IPS DF 6.9 (cell line): ENCODE measurements around the gene ADCY7.

ENCODE experiments used
- DNase-seq: peaks from one replicate; pipeline ENCODE4 v3.0.0-alpha.2; 2013; ENCODE audit warnings: low read depth, low spot score
- H3K27ac ChIP-seq: one replicate; pipeline ENCODE4 v1.5.1; 2013; ENCODE audit warnings: low read length, control low read depth
- H3K27me3 ChIP-seq: 2 replicates; pipeline ENCODE4 v1.6.1; 2013; ENCODE audit warnings: mild to moderate bottlenecking, low read length; ENCODE audit not compliant: control insufficient read depth, insufficient read depth
- H3K36me3 ChIP-seq: 2 replicates; pipeline ENCODE4 v1.6.1; 2013; ENCODE audit warnings: low read length; ENCODE audit not compliant: control insufficient read depth, insufficient read depth
- H3K4me1 ChIP-seq: 2 replicates; pipeline ENCODE4 v1.6.1; 2013; ENCODE audit warnings: low read length; ENCODE audit not compliant: control insufficient read depth, insufficient read depth
- H3K4me3 ChIP-seq: 2 replicates; pipeline ENCODE4 v1.5.1; 2013; ENCODE audit warnings: mild to moderate bottlenecking, low read length
- H3K9me3 ChIP-seq: 2 replicates; pipeline ENCODE4 v1.6.1; 2013; ENCODE audit warnings: low read length, inconsistent platforms; ENCODE audit not compliant: control insufficient read depth, insufficient read depth
- WGBS: extraction: QIAGEN DNeasy Blood & Tissue Kit; methylation state at CpG from one replicate; pipeline ENCODE4 v1.1.7; 2013; ENCODE audit warnings: mixed read lengths, missing lambda C conversion rate; ENCODE audit not compliant: insufficient read length, insufficient coverage; 5-methylcytosine and 5-hydroxymethylcytosine counted together

ADCY7 gene

DNA sequence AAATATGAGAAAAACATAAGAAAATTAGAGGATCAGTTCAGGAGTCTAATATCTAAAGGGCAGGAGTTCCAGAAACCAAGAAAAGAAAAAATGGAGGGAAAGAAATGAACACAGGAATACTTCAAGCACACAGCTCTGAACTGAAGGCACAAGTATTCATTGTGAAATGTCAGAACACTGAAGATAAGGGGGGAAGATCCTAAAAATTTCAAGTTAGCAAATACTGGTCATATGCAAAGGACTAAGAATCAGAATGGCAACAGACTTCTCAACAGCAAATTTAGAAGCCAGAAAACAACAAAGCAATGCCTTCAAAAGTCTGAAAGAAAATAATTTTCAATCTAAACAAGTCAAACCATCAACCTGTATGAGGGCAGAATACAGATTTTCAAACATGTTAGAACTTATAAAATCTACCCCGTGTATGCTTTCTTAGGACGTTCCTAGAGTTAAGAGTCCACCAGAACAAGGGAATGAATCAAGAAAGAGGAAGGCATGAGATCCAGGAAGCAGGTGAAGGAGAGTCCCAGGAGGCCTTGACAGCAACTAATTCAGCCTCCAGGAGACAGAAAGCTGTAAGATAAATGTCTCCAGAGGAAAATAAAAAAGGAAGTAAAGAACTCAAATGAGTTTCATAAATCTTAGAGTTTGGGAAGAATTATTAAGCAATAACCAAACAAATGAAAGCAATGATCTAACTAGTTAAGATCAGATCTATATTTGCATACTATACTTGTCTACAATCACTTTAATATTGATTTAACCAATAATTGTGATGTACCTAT, 99.6 kb downstream of the ADCY7 start:
- Histone ChIP-seq H3K27ac (no peak overlapping the region), H3K27me3 (no peaks in the 10 kb centered on the region), H3K36me3 (peaks cover 17% of the 10 kb centered on the region), H3K4me3 (no peak overlapping the region), H3K9me3 (no peaks in the 10 kb centered on the region), H3K4me1 (no peaks in the 10 kb centered on the region)
- no peak for DNase-seq
- WGBS, result no CpG with 5 or more reads among the region's 2 CpGs
